SK-N-SH treated with all-trans-retinoic acid at 6 μM for 48 hours (cell line): ENCODE results near the gene CLEC3A.

Experiments
- ATAC-seq: fragments of 200-7000 bp; cut with Tn5 transposase; 3 replicates; pipeline ENCODE4 v1.9.1; 2020; ENCODE audit warnings: mild to moderate bottlenecking, moderate library complexity
- ARNTL ChIP-seq: fragments of 450-650 bp; formaldehyde crosslinking; IDR thresholded peaks from 2 replicates; pipeline ENCODE4 v1.5.0; 2020; ENCODE audit warnings: low read depth, mild to moderate bottlenecking, moderate library complexity, borderline replicate concordance
- BACH2 ChIP-seq: fragments of 250-450 bp; sonication (Bioruptor Pico); IDR thresholded peaks from 2 replicates; pipeline ENCODE4 v1.9.0; 2021; ENCODE audit warnings: mild to moderate bottlenecking, borderline replicate concordance
- CSDC2 ChIP-seq: fragments of 250-450 bp; sonication (Bioruptor Pico); IDR thresholded peaks from 2 replicates; pipeline ENCODE4 v1.5.0; 2020; ENCODE audit warnings: mild to moderate bottlenecking, moderate library complexity
- GLIS3 ChIP-seq: fragments of 250-450 bp; sonication (Bioruptor Pico); IDR thresholded peaks from 2 replicates; pipeline ENCODE4 v1.5.0; 2020; ENCODE audit warnings: mild to moderate bottlenecking, moderate library complexity
- ISL1 ChIP-seq: fragments of 250-450 bp; sonication (Bioruptor Pico); IDR thresholded peaks from 2 replicates; pipeline ENCODE4 v2.1.2; 2022; ENCODE audit warnings: mild to moderate bottlenecking, moderate library complexity
- OSR1 ChIP-seq: fragments of 250-450 bp; sonication (Bioruptor Pico); IDR thresholded peaks from 2 replicates; pipeline ENCODE4 v1.8.0; 2022; ENCODE audit warnings: moderate library complexity, mild to moderate bottlenecking, inconsistent platforms
- PPARA ChIP-seq: fragments of 250-450 bp; sonication (Bioruptor Pico); IDR thresholded peaks from 2 replicates; pipeline ENCODE4 v1.5.0; 2020; ENCODE audit warnings: mild to moderate bottlenecking, borderline replicate concordance
- RARB ChIP-seq: fragments of 250-450 bp; sonication (Bioruptor Pico); IDR thresholded peaks from 2 replicates; pipeline ENCODE4 v1.8.0; 2021; ENCODE audit warnings: mild to moderate bottlenecking, moderate library complexity
- SNAI2 ChIP-seq: fragments of 250-450 bp; sonication (Bioruptor Pico); IDR thresholded peaks from 2 replicates; pipeline ENCODE4 v1.5.0; 2020; ENCODE audit warnings: mild to moderate bottlenecking, moderate library complexity
- TCF4 ChIP-seq: fragments of 250-450 bp; sonication (Bioruptor Pico); IDR thresholded peaks from 2 replicates; pipeline ENCODE4 v1.8.0; 2021; ENCODE audit warnings: mild to moderate bottlenecking, moderate library complexity, borderline replicate concordance
- ZC3H10 ChIP-seq: fragments of 250-450 bp; sonication (Bioruptor Pico); IDR thresholded peaks from 2 replicates; pipeline ENCODE4 v1.5.1; 2021; ENCODE audit warnings: mild to moderate bottlenecking, moderate library complexity
- ZFP3 ChIP-seq: fragments of 250-450 bp; sonication (Bioruptor Pico); IDR thresholded peaks from 2 replicates; pipeline ENCODE4 v1.5.0; 2020; ENCODE audit warnings: mild to moderate bottlenecking, moderate library complexity
- ZFP30 ChIP-seq: fragments of 450-650 bp; formaldehyde crosslinking; IDR thresholded peaks from 2 replicates; pipeline ENCODE4 v1.5.0; 2022; ENCODE audit warnings: mild to moderate bottlenecking, moderate library complexity
- ZNF565 ChIP-seq: fragments of 450-650 bp; formaldehyde crosslinking; conservative IDR thresholded peaks from 2 replicates; pipeline ENCODE4 v1.5.0; 2020; ENCODE audit warnings: low read depth, mild to moderate bottlenecking, moderate library complexity
- ZNF70 ChIP-seq: fragments of 450-650 bp; formaldehyde crosslinking; IDR thresholded peaks from 2 replicates; pipeline ENCODE4 v1.5.0; 2020; ENCODE audit warnings: mild to moderate bottlenecking, moderate library complexity
- ZNF8 ChIP-seq: fragments of 450-650 bp; formaldehyde crosslinking; IDR thresholded peaks from 2 replicates; pipeline ENCODE4 v1.5.0; 2020; ENCODE audit warnings: mild to moderate bottlenecking, moderate library complexity
- TF ChIP-seq, protein P1 (sequence below): fragments of 250-450 bp; sonication (Bioruptor Pico); IDR thresholded peaks from 2 replicates; pipeline ENCODE4 v1.5.0; 2020; ENCODE audit warnings: mild to moderate bottlenecking, moderate library complexity
- TF ChIP-seq, protein P2 (sequence below): fragments of 250-450 bp; sonication (Bioruptor Pico); IDR thresholded peaks from 2 replicates; pipeline ENCODE4 v1.8.0; 2021; ENCODE audit warnings: low read depth, mild to moderate bottlenecking, moderate library complexity, borderline replicate concordance
- TF ChIP-seq, protein P3 (sequence below): fragments of 250-450 bp; sonication (Bioruptor Pico); IDR thresholded peaks from 2 replicates; pipeline ENCODE4 v1.5.1; 2021; ENCODE audit warnings: mild to moderate bottlenecking, moderate library complexity
- TF ChIP-seq, protein P4 (sequence below): fragments of 250-450 bp; sonication (Bioruptor Pico); IDR thresholded peaks from 2 replicates; pipeline ENCODE4 v1.8.0; 2020; ENCODE audit warnings: mild to moderate bottlenecking, moderate library complexity, borderline replicate concordance
- TF ChIP-seq, protein P5 (sequence below): fragments of 250-450 bp; sonication (Bioruptor Pico); IDR thresholded peaks from 2 replicates; pipeline ENCODE4 v1.5.1; 2020; ENCODE audit warnings: low read depth, mild to moderate bottlenecking, moderate library complexity

The CLEC3A gene

DNA sequence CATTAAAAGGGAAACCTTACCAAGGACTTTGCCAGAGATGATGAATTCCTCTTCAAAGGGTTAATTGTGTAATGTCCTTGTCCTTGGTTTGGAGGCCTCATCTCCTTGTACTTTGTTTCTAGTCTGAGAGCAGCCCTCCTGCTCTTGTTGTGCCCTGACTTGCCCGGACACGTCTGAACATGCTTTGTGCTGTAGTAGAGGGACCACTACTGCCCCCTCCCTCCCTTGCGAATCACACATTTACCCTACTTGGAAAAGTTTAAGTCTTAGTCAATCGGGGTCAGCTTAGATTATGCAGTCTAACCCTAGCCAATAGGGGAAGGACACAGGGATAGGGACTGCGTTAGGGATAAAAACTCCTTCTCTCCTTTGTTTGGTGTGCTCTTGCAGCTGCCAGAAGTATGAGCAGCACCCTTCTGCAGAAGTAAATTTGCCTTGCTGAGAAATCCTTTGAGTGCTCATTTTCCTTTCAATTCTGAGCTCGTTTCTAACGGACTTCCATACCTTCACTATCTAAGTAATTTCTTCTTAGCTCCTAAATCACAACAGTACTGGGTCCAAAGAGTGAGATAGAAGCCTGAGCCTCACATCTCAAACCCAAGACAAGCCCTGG is 26.4 kb upstream of the CLEC3A start:
- ATAC-seq = no peak
- TF ChIP-seq PPARA (CRISPR knock-in tag) (no peak), ZNF70 (no peak), BACH2 (CRISPR knock-in tag) (no peak), OSR1 (CRISPR knock-in tag) (no peak), RARB (CRISPR knock-in tag) (no peak), ZFP30 (CRISPR knock-in tag) (no peak), ARNTL (CRISPR knock-in tag) (no peak), ISL1 (CRISPR knock-in tag) (no peak), GLIS3 (no peak), TCF4 (CRISPR knock-in tag) (no peak), ZC3H10 (CRISPR knock-in tag) (no peak), CSDC2 (CRISPR knock-in tag) (no peak), ZNF8 (CRISPR knock-in tag) (no peak), SNAI2 (CRISPR knock-in tag) (no peak), ZFP3 (CRISPR knock-in tag) (no peak)
- TF ChIP-seq, protein P1, sequence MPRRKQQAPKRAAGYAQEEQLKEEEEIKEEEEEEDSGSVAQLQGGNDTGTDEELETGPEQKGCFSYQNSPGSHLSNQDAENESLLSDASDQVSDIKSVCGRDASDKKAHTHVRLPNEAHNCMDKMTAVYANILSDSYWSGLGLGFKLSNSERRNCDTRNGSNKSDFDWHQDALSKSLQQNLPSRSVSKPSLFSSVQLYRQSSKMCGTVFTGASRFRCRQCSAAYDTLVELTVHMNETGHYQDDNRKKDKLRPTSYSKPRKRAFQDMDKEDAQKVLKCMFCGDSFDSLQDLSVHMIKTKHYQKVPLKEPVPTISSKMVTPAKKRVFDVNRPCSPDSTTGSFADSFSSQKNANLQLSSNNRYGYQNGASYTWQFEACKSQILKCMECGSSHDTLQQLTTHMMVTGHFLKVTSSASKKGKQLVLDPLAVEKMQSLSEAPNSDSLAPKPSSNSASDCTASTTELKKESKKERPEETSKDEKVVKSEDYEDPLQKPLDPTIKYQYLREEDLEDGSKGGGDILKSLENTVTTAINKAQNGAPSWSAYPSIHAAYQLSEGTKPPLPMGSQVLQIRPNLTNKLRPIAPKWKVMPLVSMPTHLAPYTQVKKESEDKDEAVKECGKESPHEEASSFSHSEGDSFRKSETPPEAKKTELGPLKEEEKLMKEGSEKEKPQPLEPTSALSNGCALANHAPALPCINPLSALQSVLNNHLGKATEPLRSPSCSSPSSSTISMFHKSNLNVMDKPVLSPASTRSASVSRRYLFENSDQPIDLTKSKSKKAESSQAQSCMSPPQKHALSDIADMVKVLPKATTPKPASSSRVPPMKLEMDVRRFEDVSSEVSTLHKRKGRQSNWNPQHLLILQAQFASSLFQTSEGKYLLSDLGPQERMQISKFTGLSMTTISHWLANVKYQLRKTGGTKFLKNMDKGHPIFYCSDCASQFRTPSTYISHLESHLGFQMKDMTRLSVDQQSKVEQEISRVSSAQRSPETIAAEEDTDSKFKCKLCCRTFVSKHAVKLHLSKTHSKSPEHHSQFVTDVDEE (CRISPR knock-in tag) = no peak
- TF ChIP-seq, protein P2, sequence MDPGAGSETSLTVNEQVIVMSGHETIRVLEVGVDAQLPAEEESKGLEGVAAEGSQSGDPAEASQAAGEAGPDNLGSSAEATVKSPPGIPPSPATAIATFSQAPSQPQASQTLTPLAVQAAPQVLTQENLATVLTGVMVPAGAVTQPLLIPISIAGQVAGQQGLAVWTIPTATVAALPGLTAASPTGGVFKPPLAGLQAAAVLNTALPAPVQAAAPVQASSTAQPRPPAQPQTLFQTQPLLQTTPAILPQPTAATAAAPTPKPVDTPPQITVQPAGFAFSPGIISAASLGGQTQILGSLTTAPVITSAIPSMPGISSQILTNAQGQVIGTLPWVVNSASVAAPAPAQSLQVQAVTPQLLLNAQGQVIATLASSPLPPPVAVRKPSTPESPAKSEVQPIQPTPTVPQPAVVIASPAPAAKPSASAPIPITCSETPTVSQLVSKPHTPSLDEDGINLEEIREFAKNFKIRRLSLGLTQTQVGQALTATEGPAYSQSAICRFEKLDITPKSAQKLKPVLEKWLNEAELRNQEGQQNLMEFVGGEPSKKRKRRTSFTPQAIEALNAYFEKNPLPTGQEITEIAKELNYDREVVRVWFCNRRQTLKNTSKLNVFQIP = no peak
- TF ChIP-seq, protein P3, sequence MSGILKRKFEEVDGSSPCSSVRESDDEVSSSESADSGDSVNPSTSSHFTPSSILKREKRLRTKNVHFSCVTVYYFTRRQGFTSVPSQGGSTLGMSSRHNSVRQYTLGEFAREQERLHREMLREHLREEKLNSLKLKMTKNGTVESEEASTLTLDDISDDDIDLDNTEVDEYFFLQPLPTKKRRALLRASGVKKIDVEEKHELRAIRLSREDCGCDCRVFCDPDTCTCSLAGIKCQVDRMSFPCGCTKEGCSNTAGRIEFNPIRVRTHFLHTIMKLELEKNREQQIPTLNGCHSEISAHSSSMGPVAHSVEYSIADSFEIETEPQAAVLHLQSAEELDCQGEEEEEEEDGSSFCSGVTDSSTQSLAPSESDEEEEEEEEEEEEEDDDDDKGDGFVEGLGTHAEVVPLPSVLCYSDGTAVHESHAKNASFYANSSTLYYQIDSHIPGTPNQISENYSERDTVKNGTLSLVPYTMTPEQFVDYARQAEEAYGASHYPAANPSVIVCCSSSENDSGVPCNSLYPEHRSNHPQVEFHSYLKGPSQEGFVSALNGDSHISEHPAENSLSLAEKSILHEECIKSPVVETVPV = no peak
- TF ChIP-seq, protein P4, sequence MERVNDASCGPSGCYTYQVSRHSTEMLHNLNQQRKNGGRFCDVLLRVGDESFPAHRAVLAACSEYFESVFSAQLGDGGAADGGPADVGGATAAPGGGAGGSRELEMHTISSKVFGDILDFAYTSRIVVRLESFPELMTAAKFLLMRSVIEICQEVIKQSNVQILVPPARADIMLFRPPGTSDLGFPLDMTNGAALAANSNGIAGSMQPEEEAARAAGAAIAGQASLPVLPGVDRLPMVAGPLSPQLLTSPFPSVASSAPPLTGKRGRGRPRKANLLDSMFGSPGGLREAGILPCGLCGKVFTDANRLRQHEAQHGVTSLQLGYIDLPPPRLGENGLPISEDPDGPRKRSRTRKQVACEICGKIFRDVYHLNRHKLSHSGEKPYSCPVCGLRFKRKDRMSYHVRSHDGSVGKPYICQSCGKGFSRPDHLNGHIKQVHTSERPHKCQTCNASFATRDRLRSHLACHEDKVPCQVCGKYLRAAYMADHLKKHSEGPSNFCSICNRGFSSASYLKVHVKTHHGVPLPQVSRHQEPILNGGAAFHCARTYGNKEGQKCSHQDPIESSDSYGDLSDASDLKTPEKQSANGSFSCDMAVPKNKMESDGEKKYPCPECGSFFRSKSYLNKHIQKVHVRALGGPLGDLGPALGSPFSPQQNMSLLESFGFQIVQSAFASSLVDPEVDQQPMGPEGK (CRISPR knock-in tag) = no peak
- TF ChIP-seq, protein P5, sequence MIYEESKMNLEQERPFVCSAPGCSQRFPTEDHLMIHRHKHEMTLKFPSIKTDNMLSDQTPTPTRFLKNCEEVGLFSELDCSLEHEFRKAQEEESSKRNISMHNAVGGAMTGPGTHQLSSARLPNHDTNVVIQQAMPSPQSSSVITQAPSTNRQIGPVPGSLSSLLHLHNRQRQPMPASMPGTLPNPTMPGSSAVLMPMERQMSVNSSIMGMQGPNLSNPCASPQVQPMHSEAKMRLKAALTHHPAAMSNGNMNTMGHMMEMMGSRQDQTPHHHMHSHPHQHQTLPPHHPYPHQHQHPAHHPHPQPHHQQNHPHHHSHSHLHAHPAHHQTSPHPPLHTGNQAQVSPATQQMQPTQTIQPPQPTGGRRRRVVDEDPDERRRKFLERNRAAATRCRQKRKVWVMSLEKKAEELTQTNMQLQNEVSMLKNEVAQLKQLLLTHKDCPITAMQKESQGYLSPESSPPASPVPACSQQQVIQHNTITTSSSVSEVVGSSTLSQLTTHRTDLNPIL (CRISPR knock-in tag) = no peak

DNA sequence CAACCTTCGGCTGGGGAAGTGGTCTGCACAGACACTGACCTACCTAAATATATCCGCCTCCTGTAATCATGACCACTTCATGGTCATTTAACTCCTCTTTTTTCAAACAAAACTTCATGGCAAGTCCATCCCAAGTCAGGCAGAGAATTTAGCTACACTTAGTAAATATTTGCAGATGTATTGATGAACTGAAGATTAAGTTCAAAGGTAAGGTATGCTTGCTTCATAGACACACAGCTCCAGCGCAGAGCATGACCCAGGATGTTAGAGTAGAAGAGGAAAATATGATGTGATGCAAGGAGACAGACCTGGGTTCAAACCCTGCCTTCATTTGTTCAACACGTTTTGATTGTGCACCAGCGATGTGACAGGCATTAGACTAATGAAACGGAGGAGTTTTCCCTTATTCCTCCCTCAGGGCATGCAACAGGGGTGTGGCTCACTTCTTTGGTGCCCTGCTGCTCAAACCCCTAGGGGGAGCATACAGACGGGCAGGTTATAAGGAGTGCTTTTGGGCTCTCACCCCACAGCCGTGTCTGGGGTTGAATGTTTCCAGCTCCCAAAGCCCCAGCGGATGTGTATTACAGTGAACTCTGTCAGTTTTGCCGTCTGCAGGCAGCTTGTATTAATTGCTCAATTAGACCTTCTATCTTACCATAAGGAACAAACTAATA is 23.9 kb upstream of the CLEC3A start:
- ATAC-seq = no peak
- TF ChIP-seq ZNF565 = no peak
- no peak for TF ChIP-seq ARNTL (CRISPR knock-in tag)
- TF ChIP-seq TCF4 (CRISPR knock-in tag) = no peak
- no peak for TF ChIP-seq BACH2 (CRISPR knock-in tag)
- no peak for TF ChIP-seq ZC3H10 (CRISPR knock-in tag)
- TF ChIP-seq, protein P3 = no peak
